ENCODE results near the gene PEX14. TPM values are rescaled to one million over a fixed set of nuclear protein-coding genes. Genes with fewer than 3 reads are reported as not detected.

PEX14 gene
- total and polyA plus RNA-seq, 9 of the 15 experiments (the other 6 are each of a cell fraction or from before 2014, with no cell fraction given), result 2.6 to 45.7 (median 22.7) TPM

DNA sequence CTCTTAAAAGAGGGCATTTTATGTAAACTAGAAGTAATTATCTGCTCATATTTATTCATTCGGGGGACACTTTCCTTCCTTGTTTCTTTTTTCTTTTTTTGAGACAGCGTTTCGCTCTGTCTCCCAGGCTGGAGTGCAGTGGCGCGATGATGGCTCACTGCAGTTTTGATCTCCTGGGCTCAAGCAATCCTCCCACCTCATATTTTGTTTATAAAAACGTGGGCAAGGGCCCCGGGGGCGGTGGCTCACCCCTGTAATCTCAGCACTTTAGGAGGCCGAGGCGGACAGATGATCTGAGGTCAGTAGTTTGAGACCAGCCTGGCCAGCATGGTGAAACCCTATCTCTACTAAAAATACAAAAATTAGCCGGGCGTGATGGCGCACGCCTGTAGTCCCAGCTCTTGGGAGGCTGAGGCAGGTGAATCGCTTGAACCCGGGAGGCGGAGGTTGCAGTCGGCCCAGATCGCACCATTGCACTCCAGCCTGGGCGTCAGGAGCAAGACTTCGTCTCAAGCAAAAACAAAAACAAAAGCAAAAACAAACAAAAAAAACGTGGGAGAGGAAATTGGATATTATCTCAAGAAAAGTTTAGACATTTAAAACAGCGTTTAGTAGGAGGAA lies 1.5 kb upstream of the PEX14 start (continued):
- TF ChIP-seq ZNF280B (CRISPR knock-in tag; IDR thresholded peaks at IDR 0.05), result no peak
- no peak for TF ChIP-seq CBFA2T2 (conservative IDR thresholded peaks at IDR 0.05)
- TF ChIP-seq ZNF644 (tag; IDR thresholded peaks at IDR 0.05; ENCODE audit: low read depth), result no peak
- TF ChIP-seq TAF9B (IDR thresholded peaks at IDR 0.05; ENCODE audit: partially characterized antibody), result no peak
- TF ChIP-seq, protein P1, sequence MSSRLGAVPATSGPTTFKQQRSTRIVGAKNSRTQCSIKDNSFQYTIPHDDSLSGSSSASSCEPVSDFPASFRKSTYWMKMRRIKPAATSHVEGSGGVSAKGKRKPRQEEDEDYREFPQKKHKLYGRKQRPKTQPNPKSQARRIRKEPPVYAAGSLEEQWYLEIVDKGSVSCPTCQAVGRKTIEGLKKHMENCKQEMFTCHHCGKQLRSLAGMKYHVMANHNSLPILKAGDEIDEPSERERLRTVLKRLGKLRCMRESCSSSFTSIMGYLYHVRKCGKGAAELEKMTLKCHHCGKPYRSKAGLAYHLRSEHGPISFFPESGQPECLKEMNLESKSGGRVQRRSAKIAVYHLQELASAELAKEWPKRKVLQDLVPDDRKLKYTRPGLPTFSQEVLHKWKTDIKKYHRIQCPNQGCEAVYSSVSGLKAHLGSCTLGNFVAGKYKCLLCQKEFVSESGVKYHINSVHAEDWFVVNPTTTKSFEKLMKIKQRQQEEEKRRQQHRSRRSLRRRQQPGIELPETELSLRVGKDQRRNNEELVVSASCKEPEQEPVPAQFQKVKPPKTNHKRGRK (tag; IDR thresholded peaks at IDR 0.05), result no peak
- TF ChIP-seq MAZ (CRISPR knock-in tag; conservative IDR thresholded peaks at IDR 0.05 in 1 of 2, IDR thresholded peaks at IDR 0.05 in 1 of 2), result no peak
- no peak for TF ChIP-seq RNF2 (IDR thresholded peaks at IDR 0.05)
- TF ChIP-seq EGR1 (conservative IDR thresholded peaks at IDR 0.05), result peak; percentile 96
- peak; percentile 35; the same call in 1 of the 2 replicates for TF ChIP-seq NBN (IDR thresholded peaks at IDR 0.05; ENCODE audit: low read depth)
- 0 out of 2 replicates have a peak, but pooled peaks have one; percentile 54 for TF ChIP-seq POLR2H (tag; IDR thresholded peaks at IDR 0.05; ENCODE audit: low read depth)
- TF ChIP-seq KAT8 (IDR thresholded peaks at IDR 0.05; ENCODE audit: low read depth), result no peak
- no peak for TF ChIP-seq ZNF253 (CRISPR knock-in tag; conservative IDR thresholded peaks at IDR 0.05)
- no peak; the same call in 1 of the 2 replicates for TF ChIP-seq ZBTB17 (CRISPR knock-in tag; IDR thresholded peaks at IDR 0.05)
- TF ChIP-seq GABPA (tag; conservative IDR thresholded peaks at IDR 0.05; ENCODE audit: low read depth), result no peak
- TF ChIP-seq PTTG1 (tag; IDR thresholded peaks at IDR 0.05; ENCODE audit: low read depth), result no peak
- TF ChIP-seq ZNF324 (CRISPR knock-in tag; IDR thresholded peaks at IDR 0.05), result no peak
- no peak for TF ChIP-seq ZNF75A (CRISPR knock-in tag; IDR thresholded peaks at IDR 0.05)
- TF ChIP-seq ARID2 (IDR thresholded peaks at IDR 0.05), result no peak
- no peak for TF ChIP-seq NFE2L1 (tag; IDR thresholded peaks at IDR 0.05; ENCODE audit: borderline replicate concordance, low read depth)
- TF ChIP-seq NUFIP1 (IDR thresholded peaks at IDR 0.05; ENCODE audit: partially characterized antibody), result peak; percentile 30
- TF ChIP-seq POLR2A (conservative IDR thresholded peaks at IDR 0.05), result no peak; the same call in 1 of the 2 replicates
- no peak for TF ChIP-seq XRCC5 (IDR thresholded peaks at IDR 0.05; ENCODE audit: low read depth, low read length)
- TF ChIP-seq TSC22D4 (tag; IDR thresholded peaks at IDR 0.05), result no peak
- peak; percentile 35; the same call in 1 of the 2 replicates for TF ChIP-seq JUND (IDR thresholded peaks at IDR 0.05; ENCODE audit: borderline replicate concordance, low read depth, low read length)
- no peak for TF ChIP-seq JUND (tag; IDR thresholded peaks at IDR 0.05; ENCODE audit: borderline replicate concordance, low read depth, low read length)
- no peak for TF ChIP-seq ZNF212 (CRISPR knock-in tag; IDR thresholded peaks at IDR 0.05)
- TF ChIP-seq EZH2 (IDR thresholded peaks at IDR 0.05; ENCODE audit: borderline replicate concordance, low read depth, low read length), result no peak
- 0 out of 2 replicates have a peak, but pooled peaks have one; percentile 12 for TF ChIP-seq NFATC3 (IDR thresholded peaks at IDR 0.05)
- no peak for TF ChIP-seq ATF1 (CRISPR knock-in tag; IDR thresholded peaks at IDR 0.05)
- TF ChIP-seq ATF1 (tag; IDR thresholded peaks at IDR 0.05), result no peak
